ENCODE results near the gene RABL6. TPM values are rescaled to one million over a fixed set of nuclear protein-coding genes. Genes with fewer than 3 reads are reported as not detected.

RABL6 gene
- total RNA-seq, 4 donors from 2014 or later = 54.2 to 70.7 (median 61.0) TPM

DNA sequence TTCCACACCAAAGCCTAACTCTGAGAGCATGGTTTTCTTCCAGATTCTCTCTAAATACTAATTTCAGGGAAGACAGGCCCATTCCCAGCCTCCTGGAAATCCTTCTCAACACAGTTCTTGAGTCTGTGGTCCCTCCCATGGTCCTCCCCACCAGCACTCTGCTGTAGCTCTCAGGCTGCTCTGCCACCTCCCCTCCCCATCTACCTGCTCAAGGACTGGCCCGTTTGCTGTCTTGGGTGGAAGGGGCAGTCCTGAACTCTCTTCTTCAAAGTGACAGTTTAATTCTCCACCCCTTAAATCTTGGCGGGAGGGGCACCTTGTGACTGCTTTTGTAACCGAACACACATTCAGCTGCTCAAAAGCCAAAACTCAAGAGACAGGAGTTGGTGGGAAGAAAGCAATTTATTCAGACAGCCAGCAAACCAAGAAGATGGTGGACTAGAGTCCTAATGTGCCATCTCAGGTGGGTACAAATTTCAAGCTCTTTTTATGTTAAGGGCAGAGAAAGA is 35.8 kb upstream of the RABL6 start:
- TF ChIP-seq POLR2AphosphoS5 (IDR thresholded peaks at IDR 0.05) (no peak), EP300 (IDR thresholded peaks at IDR 0.05) (no peak), POLR2A (IDR thresholded peaks at IDR 0.05) (no peak)
- TF ChIP-seq, protein P1, sequence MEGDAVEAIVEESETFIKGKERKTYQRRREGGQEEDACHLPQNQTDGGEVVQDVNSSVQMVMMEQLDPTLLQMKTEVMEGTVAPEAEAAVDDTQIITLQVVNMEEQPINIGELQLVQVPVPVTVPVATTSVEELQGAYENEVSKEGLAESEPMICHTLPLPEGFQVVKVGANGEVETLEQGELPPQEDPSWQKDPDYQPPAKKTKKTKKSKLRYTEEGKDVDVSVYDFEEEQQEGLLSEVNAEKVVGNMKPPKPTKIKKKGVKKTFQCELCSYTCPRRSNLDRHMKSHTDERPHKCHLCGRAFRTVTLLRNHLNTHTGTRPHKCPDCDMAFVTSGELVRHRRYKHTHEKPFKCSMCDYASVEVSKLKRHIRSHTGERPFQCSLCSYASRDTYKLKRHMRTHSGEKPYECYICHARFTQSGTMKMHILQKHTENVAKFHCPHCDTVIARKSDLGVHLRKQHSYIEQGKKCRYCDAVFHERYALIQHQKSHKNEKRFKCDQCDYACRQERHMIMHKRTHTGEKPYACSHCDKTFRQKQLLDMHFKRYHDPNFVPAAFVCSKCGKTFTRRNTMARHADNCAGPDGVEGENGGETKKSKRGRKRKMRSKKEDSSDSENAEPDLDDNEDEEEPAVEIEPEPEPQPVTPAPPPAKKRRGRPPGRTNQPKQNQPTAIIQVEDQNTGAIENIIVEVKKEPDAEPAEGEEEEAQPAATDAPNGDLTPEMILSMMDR (IDR thresholded peaks at IDR 0.05) = no peak
- no peaks in the 10 kb centered on the region for H3K9me3 ChIP-seq
- WGBS = 53% methylated on average over 3 of the region's 3 CpGs
- no peak overlapping the region for H3K4me3 ChIP-seq
- no peak for DNase-seq (ENCODE audit: low spot score in 2 of 2)
- peaks cover 13% of the 10 kb centered on the region for H3K27me3 ChIP-seq
- H3K36me3 ChIP-seq = no peaks in the 10 kb centered on the region
- H3K27ac ChIP-seq = no peak overlapping the region
- no peaks in the 10 kb centered on the region for H3K4me1 ChIP-seq

DNA sequence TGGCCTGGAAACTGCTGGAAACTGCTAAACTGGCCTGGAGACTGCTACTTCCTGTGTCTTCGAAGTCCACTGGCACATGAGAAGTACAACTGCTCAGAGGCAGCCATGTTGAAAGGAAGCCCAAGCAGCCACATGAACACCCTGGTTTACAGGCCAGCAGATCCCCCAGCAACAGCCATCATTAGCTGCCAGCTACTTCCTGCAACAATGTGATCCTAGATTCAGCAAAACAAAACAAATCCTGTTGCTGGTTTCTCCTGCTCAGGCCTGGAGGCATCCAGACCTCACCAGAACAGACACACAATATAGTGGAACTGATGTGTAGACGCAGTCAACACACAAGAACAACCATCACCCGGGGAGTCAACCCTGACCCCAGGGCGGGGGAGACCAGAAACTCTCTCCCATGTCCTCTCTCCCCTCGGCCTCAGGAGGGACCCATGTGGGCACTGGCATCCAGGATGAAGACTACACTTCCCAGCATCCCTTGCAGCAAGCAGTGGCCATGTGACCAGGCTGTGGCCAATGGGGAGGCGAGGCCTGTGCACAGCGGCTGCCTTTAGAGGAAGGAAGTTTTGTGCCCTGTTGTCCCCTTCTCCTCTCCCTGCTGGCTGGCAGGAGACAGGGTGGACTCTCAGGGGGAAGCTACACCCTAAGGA is 34.2 kb upstream of the RABL6 start:
- 100% methylated on average over 1 of the region's 7 CpGs for WGBS
- TF ChIP-seq POLR2AphosphoS5 (IDR thresholded peaks at IDR 0.05) (no peak), POLR2A (IDR thresholded peaks at IDR 0.05) (no peak), EP300 (IDR thresholded peaks at IDR 0.05) (no peak)
- TF ChIP-seq, protein P1 (IDR thresholded peaks at IDR 0.05) = no peak
- Histone ChIP-seq H3K9me3 (no peaks in the 10 kb centered on the region), H3K27me3 (no peaks in the 10 kb centered on the region), H3K27ac (no peak overlapping the region), H3K36me3 (no peaks in the 10 kb centered on the region), H3K4me1 (no peaks in the 10 kb centered on the region), H3K4me3 (no peak overlapping the region)
- DNase-seq (ENCODE audit: low spot score in 2 of 2) = no peak

DNA sequence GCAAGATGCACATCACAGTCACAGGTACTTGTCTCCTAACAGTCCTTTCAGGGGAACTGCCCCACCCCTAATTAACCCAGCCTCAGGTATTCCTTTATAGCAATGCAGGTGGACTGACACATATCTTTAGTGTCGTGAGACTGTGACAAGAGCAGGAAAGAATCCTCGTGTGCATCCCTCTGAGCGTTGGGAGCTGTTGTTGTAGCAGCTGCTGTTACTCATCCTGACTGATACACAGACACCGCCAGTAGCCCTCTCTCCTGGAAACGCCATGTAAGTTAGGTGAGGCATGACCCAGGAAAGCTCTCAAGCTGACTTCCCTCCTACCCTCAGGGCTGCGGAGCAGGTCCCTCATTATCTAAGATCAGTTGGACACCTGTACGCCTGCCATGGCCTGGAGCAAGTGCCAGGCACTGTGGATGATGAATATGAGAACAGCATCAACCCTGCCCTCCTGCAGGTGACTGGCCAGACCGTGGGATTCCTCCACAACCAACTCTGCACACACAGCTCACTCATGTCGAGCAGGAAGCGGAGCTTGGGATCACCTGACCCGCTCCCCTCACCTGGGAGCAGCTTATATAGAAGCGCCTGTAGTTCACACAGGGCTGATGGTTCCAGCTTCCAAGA is 33.2 kb upstream of the RABL6 start:
- DNase-seq (ENCODE audit: low spot score in 2 of 2) = no peak
- no peaks in the 10 kb centered on the region for H3K36me3 ChIP-seq
- TF ChIP-seq POLR2AphosphoS5 (IDR thresholded peaks at IDR 0.05) = no peak
- TF ChIP-seq, protein P1 (IDR thresholded peaks at IDR 0.05) = no peak
- no peak for TF ChIP-seq POLR2A (IDR thresholded peaks at IDR 0.05)
- no peak for TF ChIP-seq EP300 (IDR thresholded peaks at IDR 0.05)
- no peak overlapping the region for H3K27ac ChIP-seq
- 82% methylated on average over 11 of the region's 12 CpGs for WGBS
- no peaks in the 10 kb centered on the region for H3K27me3 ChIP-seq
- H3K4me3 ChIP-seq = no peak overlapping the region
- H3K4me1 ChIP-seq = no peaks in the 10 kb centered on the region
- no peaks in the 10 kb centered on the region for H3K9me3 ChIP-seq

DNA sequence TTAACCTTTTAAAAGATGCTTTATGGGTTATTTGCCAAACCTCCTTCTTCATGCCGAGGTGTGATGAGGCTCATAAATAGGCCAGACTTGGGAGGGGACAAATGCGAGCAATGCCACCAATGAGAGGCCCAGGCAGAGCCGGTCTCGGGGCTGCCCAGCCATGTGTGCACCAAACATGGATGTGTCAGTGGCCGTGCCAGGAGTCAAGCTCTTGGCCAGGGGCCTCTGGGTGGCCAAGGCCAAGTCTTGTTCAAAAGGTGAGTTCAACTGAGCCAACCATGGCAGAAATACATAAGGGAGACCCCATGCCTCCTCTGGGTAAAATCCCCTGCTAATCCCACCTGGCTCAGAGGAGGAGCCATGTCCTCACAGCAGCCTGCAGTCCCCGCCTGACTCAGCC is 32.6 kb upstream of the RABL6 start:
- H3K9me3 ChIP-seq = no peaks in the 10 kb centered on the region
- TF ChIP-seq POLR2AphosphoS5 (IDR thresholded peaks at IDR 0.05) = no peak
- TF ChIP-seq EP300 (IDR thresholded peaks at IDR 0.05) = no peak
- no peak for TF ChIP-seq POLR2A (IDR thresholded peaks at IDR 0.05)
- TF ChIP-seq, protein P1 (IDR thresholded peaks at IDR 0.05) = no peak

DNA sequence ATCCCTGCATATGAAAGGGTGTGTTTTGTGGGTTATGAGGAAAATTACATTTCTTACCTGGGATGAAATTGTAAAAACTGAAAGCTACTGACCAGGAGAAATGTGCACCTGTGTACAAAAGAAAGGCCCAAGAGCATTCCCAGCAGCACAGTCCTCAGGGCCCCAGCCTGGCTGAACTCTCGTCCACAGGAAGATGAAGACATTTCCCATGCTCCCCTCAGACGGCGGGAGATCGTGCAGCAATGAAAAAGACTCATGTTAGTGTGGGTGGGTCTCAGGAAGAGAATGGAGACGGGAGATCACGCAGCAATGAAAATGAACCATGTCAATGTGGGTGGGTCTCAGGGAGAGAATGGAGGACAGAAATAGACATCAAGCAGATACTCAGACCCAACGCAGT is 30.8 kb upstream of the RABL6 start:
- H3K4me1 ChIP-seq = no peaks in the 10 kb centered on the region
- TF ChIP-seq POLR2A (IDR thresholded peaks at IDR 0.05) = no peak
- TF ChIP-seq POLR2AphosphoS5 (IDR thresholded peaks at IDR 0.05) = no peak
- TF ChIP-seq EP300 (IDR thresholded peaks at IDR 0.05) = no peak
- TF ChIP-seq, protein P1 (IDR thresholded peaks at IDR 0.05) = no peak
- no peaks in the 10 kb centered on the region for H3K36me3 ChIP-seq
- H3K9me3 ChIP-seq = no peaks in the 10 kb centered on the region
- WGBS = 66% methylated on average over 7 of the region's 7 CpGs
- no peak for DNase-seq (ENCODE audit: low spot score in 2 of 2)
- no peak overlapping the region for H3K27ac ChIP-seq
- H3K27me3 ChIP-seq = no peaks in the 10 kb centered on the region
- H3K4me3 ChIP-seq = no peak overlapping the region

More for the DNA sequence above, 32.6 kb upstream of the RABL6 start:
- H3K4me3 ChIP-seq = no peak overlapping the region
- no peak for DNase-seq (ENCODE audit: low spot score in 2 of 2)
- no peaks in the 10 kb centered on the region for H3K36me3 ChIP-seq
- no peaks in the 10 kb centered on the region for H3K4me1 ChIP-seq
- H3K27ac ChIP-seq = no peak overlapping the region
- WGBS = 58% methylated on average over 2 of the region's 6 CpGs
- H3K27me3 ChIP-seq = no peaks in the 10 kb centered on the region

Measured in suprapubic skin (tissue), 4 donors.